GM23338 (cell line): Measurements from ENCODE around the gene ALOX15.

Source experiments
- EZH2 ChIP-seq: fragments of 200-600 bp; sonication (generic); IDR thresholded peaks from one replicate; pipeline ENCODE4 v1.8.0; 2017; ENCODE audit warnings: antibody characterized with exemption, mild to moderate bottlenecking, low read depth; ENCODE audit not compliant: unreplicated experiment
- EZH2phosphoT487 ChIP-seq: fragments of 200-600 bp; sonication (generic); IDR thresholded peaks from one replicate; pipeline ENCODE4 v1.8.1; 2018; ENCODE audit warnings: antibody characterized with exemption; ENCODE audit not compliant: unreplicated experiment
- JUNB ChIP-seq: IDR thresholded peaks from one replicate; pipeline ENCODE4 v1.6.1; 2016; ENCODE audit warnings: antibody characterized with exemption; ENCODE audit not compliant: unreplicated experiment
- POLR2AphosphoS5 ChIP-seq: IDR thresholded peaks from 2 replicates; pipeline ENCODE4 v1.6.1; 2016; ENCODE audit warnings: antibody characterized with exemption, low read depth
- ZNF114 ChIP-seq: fragments of 250-450 bp; sonication (Bioruptor Pico); IDR thresholded peaks from 2 replicates; pipeline ENCODE4 v1.5.0; 2020; ENCODE audit warnings: mild to moderate bottlenecking, moderate library complexity
- ZNF331 ChIP-seq: fragments of 250-450 bp; sonication (Bioruptor Pico); IDR thresholded peaks from 2 replicates; pipeline ENCODE4 v1.5.0; 2020; ENCODE audit warnings: low read depth, mild to moderate bottlenecking, moderate library complexity
- TF ChIP-seq, protein P1 (sequence below), 2 experiments: fragments of 200-600 bp in 1 of 2; sonication (generic) in 1 of 2; conservative IDR thresholded peaks; 2 replicates each; pipeline versions ENCODE4 v1.5.1 to v1.6.1; 2016 to 2017; ENCODE audit warnings: antibody characterized with exemption in 2 of 2, low read depth in 2 of 2, mild to moderate bottlenecking in 2 of 2, moderate library complexity in 1 of 2
- TF ChIP-seq, protein P2 (sequence below): IDR thresholded peaks from one replicate; pipeline ENCODE4 v1.6.1; 2018; ENCODE audit warnings: antibody characterized with exemption; ENCODE audit not compliant: unreplicated experiment
- TF ChIP-seq, protein P3 (sequence below): IDR thresholded peaks from 2 replicates; pipeline ENCODE4 v1.6.1; 2016; ENCODE audit warnings: antibody characterized with exemption

DNA sequence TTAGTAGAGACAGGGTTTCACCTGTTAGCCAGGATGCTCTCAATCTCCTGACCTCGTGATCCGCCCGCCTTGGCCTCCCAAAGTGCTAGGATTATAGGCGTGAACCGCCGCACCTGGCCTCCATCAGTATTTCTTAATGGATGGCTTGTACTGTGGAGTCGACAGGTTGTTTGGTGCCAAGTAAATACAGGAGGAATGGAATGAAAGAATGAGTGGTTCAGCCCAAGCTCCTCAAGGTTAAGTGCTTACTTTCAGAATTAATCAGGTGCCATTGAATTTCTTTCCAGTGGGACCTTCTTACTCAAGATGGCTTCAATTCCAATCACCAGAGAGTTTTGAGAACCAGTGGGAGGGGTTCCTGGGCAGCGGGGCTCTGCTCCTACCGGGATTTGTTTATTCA lies 25.0 kb downstream of the ALOX15 start:
- TF ChIP-seq EZH2 (no peak), ZNF331 (no peak), JUNB (no peak), POLR2AphosphoS5 (no peak), EZH2phosphoT487 (no peak), ZNF114 (CRISPR knock-in tag) (no peak)
- TF ChIP-seq, protein P1, sequence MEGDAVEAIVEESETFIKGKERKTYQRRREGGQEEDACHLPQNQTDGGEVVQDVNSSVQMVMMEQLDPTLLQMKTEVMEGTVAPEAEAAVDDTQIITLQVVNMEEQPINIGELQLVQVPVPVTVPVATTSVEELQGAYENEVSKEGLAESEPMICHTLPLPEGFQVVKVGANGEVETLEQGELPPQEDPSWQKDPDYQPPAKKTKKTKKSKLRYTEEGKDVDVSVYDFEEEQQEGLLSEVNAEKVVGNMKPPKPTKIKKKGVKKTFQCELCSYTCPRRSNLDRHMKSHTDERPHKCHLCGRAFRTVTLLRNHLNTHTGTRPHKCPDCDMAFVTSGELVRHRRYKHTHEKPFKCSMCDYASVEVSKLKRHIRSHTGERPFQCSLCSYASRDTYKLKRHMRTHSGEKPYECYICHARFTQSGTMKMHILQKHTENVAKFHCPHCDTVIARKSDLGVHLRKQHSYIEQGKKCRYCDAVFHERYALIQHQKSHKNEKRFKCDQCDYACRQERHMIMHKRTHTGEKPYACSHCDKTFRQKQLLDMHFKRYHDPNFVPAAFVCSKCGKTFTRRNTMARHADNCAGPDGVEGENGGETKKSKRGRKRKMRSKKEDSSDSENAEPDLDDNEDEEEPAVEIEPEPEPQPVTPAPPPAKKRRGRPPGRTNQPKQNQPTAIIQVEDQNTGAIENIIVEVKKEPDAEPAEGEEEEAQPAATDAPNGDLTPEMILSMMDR (conservative IDR thresholded peaks at IDR 0.05; ENCODE audit: low read depth in 2 of 2), result no peak
- TF ChIP-seq, protein P2, sequence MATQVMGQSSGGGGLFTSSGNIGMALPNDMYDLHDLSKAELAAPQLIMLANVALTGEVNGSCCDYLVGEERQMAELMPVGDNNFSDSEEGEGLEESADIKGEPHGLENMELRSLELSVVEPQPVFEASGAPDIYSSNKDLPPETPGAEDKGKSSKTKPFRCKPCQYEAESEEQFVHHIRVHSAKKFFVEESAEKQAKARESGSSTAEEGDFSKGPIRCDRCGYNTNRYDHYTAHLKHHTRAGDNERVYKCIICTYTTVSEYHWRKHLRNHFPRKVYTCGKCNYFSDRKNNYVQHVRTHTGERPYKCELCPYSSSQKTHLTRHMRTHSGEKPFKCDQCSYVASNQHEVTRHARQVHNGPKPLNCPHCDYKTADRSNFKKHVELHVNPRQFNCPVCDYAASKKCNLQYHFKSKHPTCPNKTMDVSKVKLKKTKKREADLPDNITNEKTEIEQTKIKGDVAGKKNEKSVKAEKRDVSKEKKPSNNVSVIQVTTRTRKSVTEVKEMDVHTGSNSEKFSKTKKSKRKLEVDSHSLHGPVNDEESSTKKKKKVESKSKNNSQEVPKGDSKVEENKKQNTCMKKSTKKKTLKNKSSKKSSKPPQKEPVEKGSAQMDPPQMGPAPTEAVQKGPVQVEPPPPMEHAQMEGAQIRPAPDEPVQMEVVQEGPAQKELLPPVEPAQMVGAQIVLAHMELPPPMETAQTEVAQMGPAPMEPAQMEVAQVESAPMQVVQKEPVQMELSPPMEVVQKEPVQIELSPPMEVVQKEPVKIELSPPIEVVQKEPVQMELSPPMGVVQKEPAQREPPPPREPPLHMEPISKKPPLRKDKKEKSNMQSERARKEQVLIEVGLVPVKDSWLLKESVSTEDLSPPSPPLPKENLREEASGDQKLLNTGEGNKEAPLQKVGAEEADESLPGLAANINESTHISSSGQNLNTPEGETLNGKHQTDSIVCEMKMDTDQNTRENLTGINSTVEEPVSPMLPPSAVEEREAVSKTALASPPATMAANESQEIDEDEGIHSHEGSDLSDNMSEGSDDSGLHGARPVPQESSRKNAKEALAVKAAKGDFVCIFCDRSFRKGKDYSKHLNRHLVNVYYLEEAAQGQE, result no peak
- TF ChIP-seq, protein P3, sequence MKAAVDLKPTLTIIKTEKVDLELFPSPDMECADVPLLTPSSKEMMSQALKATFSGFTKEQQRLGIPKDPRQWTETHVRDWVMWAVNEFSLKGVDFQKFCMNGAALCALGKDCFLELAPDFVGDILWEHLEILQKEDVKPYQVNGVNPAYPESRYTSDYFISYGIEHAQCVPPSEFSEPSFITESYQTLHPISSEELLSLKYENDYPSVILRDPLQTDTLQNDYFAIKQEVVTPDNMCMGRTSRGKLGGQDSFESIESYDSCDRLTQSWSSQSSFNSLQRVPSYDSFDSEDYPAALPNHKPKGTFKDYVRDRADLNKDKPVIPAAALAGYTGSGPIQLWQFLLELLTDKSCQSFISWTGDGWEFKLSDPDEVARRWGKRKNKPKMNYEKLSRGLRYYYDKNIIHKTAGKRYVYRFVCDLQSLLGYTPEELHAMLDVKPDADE, result no peak
